Fibroblast of the aortic adventitia (primary cell): ENCODE data around the gene LMTK3. TPM values are rescaled to one million over a fixed set of nuclear protein-coding genes. Genes with fewer than 3 reads are reported as not detected.
A peak's percentile ranks its signal among the peaks of the same experiment; 100 is the strongest.

Source experiments
- DNase-seq: peaks from one replicate; pipeline ENCODE4 v3.0.0-alpha.2; 2010; ENCODE audit warnings: low read depth
- H3K4me3 ChIP-seq: 2 replicates; pipeline ENCODE4 v1.5.1; 2011; ENCODE audit warnings: low read depth, mild to moderate bottlenecking, control low read depth, low read length, moderate library complexity
- total RNA-seq: library from RNA; depleted of rRNA; stranded (reverse); fragments of >200 nt; gene quantifications from 2 replicates; pipeline ENCODE4 v1.2.3, GENCODE V29; 2012; ENCODE audit warnings: low replicate concordance
- TF ChIP-seq, protein P1 (sequence below): IDR thresholded peaks from 2 replicates; pipeline ENCODE4 v1.5.1; 2011; ENCODE audit warnings: mild to moderate bottlenecking, low read length, control low read depth, inconsistent platforms; ENCODE audit not compliant: insufficient read depth

Gene LMTK3
- total RNA-seq, 1 donor: not detected

DNA sequence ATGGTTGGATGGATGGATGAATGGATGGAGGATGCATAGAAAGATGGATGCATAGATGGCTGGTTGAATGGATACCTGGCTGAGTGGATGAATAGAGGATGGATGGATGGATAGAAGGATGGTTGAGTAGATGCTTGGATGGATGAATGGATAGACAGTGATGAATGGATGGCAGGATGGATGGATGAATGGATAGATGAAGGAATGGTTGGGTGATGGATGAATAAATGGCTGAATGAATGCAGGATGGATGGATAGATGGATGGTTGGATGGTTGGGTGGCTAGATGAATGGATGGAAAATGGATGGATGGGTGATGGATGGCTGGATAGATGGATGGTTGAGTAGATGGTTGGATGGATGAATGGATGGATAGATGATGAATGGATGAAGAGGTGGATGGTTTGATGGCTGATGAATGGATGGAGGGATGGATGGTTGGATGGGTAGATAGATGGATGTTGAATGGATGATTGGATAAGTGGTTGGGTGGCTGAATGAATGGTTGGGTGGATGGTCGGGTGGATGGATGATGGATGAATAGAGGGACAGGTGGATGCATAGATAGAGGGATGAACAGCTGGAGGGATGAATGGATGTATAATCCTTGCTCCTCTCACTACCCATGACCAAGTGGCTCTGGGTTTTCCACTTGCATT, 36.7 kb upstream of the LMTK3 start:
- no peak for DNase-seq
- TF ChIP-seq, protein P1, sequence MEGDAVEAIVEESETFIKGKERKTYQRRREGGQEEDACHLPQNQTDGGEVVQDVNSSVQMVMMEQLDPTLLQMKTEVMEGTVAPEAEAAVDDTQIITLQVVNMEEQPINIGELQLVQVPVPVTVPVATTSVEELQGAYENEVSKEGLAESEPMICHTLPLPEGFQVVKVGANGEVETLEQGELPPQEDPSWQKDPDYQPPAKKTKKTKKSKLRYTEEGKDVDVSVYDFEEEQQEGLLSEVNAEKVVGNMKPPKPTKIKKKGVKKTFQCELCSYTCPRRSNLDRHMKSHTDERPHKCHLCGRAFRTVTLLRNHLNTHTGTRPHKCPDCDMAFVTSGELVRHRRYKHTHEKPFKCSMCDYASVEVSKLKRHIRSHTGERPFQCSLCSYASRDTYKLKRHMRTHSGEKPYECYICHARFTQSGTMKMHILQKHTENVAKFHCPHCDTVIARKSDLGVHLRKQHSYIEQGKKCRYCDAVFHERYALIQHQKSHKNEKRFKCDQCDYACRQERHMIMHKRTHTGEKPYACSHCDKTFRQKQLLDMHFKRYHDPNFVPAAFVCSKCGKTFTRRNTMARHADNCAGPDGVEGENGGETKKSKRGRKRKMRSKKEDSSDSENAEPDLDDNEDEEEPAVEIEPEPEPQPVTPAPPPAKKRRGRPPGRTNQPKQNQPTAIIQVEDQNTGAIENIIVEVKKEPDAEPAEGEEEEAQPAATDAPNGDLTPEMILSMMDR: no peak
- H3K4me3 ChIP-seq: no peak overlapping the region

DNA sequence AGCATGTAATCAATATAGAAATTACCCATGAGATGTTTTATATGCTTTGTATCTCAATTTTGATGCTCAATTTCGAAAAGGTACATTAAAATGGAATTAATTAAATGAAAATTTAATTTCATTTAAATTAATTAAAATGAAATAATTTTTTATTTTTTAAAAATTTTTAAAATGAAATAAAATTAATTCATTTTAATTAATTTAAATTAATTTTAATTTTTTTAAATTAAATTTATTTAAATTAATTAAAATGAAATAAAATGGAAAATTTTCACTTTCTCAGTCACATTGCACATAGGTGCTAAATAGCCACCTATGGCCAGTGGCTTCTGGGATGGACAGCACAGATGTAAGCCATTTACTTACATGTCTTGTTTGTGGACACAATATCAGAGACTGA, 36.1 kb upstream of the LMTK3 start:
- no peak for DNase-seq
- no peak overlapping the region for H3K4me3 ChIP-seq
- TF ChIP-seq, protein P1: no peak

DNA sequence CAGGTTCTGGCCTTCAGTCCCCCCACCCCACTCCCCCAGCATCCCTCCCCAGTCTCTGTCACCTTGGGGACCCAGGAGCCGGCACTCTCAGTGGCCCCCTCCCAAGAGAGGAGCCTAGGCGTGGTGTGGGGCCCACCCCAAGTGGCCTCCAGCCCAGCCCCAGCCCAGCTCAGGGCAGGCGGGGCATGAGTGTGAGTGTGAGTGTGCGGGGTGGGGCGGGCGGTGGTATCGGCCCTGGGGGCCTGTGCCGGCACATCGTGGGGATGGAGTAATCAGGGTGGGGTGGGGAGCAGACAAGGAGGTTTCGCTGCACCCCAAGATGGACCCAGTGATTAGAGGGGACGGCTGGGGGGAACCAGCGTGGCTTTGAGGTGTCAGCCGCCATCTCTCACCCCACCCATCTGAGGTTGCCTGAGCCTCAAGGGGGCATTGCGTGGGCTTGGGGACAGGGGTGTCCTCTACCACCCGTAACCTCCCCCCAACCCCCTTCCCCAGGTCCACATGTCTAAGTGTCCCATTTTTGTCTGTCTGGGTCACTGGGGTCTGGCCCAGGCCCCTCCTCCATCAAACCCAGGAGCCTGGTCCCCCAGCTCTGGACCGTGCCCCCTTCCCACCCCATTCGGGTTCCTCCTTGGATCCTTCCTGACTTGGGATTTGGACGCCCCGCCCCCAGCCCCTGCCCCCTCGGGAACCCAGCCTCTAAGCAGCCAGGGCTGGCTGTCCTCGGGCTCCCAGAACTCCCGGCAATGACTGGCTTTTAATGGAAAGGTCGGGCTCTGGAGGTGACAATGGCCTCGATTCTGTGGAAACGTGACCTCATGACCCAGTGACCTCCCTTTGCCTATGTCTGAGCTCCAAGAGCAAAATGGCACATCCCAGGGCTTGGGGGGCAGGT, 33.5 kb upstream of the LMTK3 start:
- DNase-seq: no peak
- no peak overlapping the region for H3K4me3 ChIP-seq
- TF ChIP-seq, protein P1: no peak

DNA sequence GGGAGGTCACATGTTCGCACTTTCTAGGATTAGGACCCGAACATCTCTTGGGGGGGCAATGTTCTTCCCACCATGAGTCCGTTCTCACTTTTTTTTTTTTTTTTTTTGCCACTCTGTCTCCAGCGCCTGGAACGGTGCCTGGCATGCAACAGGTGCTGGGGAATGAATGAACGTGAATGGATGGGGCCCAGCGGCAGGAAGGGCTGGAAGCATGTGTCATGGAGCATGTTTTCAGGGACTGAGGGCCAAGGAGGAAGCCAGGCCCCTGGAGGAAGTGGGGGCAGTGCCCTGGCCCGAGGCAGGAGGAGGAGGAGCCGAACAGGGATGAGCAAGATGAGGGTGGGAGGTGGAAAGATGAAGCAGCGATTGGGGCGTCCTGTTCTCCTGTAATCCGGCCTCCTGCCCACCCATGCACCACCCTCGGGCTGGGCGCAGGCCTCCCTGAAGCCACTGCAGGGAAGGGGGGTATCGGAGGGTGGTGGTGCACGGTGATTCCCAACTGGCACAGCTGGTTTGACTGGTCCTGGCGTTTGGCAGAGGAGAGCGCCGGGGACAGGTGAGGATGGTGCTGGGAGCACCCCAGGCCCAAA, 31.6 kb upstream of the LMTK3 start:
- H3K4me3 ChIP-seq: no peak overlapping the region
- TF ChIP-seq, protein P1: no peak
- peak; percentile 30 for DNase-seq

DNA sequence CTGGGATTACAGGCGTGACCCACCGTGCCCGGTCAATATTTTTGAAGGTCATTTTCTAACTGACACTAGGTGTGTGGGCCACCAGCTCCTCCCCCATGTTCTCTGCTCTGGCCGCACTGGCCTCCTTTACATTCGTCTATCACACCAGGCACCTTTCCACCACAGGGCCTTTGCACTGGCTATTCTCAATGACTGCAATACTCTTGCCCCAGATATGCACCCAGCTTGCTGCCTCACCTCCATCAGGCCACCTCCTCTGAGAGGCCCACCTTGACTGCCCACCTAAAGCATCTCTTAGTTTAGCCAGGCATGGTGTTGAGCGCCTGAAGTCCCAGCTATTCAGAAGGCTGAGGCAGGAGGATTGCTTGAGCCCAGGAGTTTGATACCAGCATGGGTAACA, 30.2 kb upstream of the LMTK3 start:
- no peak overlapping the region for H3K4me3 ChIP-seq
- DNase-seq: no peak
- TF ChIP-seq, protein P1: no peak

DNA sequence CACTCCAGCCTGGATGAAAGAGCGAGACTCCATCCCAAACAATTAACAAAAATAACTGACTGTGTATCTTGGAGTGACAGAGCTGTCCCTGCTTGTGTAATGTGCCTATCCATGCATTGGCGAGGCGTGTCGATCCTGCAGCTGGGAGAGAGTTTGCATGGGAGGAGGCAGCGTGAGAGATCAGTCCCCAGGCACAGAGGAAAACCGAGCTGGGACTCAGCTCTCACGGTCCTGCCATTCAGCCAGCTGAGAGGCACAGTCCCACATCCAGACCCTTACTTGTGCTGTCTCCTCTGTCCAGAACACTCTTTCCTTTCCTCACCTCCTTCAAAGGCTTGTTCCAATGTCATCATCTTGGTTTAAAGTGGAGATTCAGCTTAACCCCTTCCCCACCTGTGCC, 28.5 kb upstream of the LMTK3 start:
- DNase-seq: no peak
- H3K4me3 ChIP-seq: no peak overlapping the region
- TF ChIP-seq, protein P1: no peak
